Epithelial cell of proximal tubule (primary cell): Measurements from ENCODE around the gene SETD5. TPM values are rescaled to one million over a fixed set of nuclear protein-coding genes. Genes with fewer than 3 reads are reported as not detected.

Experiments used
- DNase-seq: peaks from one replicate; pipeline ENCODE4 v3.0.0-alpha.2; 2011; ENCODE audit warnings: low read depth
- H3K4me3 ChIP-seq: 2 replicates; pipeline ENCODE4 v1.5.1; 2011; ENCODE audit warnings: low read depth, mild to moderate bottlenecking, low read length
- CTCF ChIP-seq: conservative IDR thresholded peaks from 2 replicates; pipeline ENCODE4 v1.5.1; 2012; ENCODE audit warnings: low read depth, mild to moderate bottlenecking, low read length
- total RNA-seq: library from RNA; depleted of rRNA; stranded (reverse); fragments of >200 nt; gene quantifications from 2 replicates; pipeline ENCODE4 v1.2.3, GENCODE V29; 2015

SETD5 gene
- total RNA-seq, 1 donor from 2014 or later = 41.1 TPM

- DNase-seq = no peak
- H3K4me3 ChIP-seq = no peak overlapping the region
- no peak for TF ChIP-seq CTCF
Observed at GRCh38 chr3:9452417-9452816, 55.0 kb downstream of the SETD5 start.

- no peak overlapping the region for H3K4me3 ChIP-seq
- no peak for TF ChIP-seq CTCF
- no peak for DNase-seq
Observed at GRCh38 chr3:9455596-9456131, 58.2 kb downstream of the SETD5 start.

- TF ChIP-seq CTCF = no peak
- H3K4me3 ChIP-seq = no peak overlapping the region
- no peak for DNase-seq
Observed at GRCh38 chr3:9467451-9467850, 70.0 kb downstream of the SETD5 start.

- DNase-seq = no peak
- H3K4me3 ChIP-seq = no peak overlapping the region
- no peak for TF ChIP-seq CTCF
Observed at GRCh38 chr3:9468460-9468859, 71.0 kb downstream of the SETD5 start.

- no peak overlapping the region for H3K4me3 ChIP-seq
- no peak for DNase-seq
- TF ChIP-seq CTCF = no peak
Observed at GRCh38 chr3:9469986-9470385, 72.6 kb downstream of the SETD5 start.

- no peak for TF ChIP-seq CTCF
- DNase-seq = no peak
- H3K4me3 ChIP-seq = no peak overlapping the region
Observed at GRCh38 chr3:9473496-9474065, 76.2 kb downstream of the SETD5 start.

GRCh38 chr3:9474482-9474881, 77.1 kb downstream of the SETD5 start:
- no peak overlapping the region for H3K4me3 ChIP-seq
- no peak for TF ChIP-seq CTCF
- DNase-seq = no peak
